Transverse colon (tissue), 4 donors: Measurements from ENCODE around the gene ANKRD53.

Experiments
- POLR2A ChIP-seq: fragments of 450-650 bp; IDR thresholded peaks from one replicate; pipeline ENCODE4 v1.6.1; 2016; ENCODE audit warnings: antibody characterized with exemption, mild to moderate bottlenecking, moderate library complexity
- POLR2AphosphoS5 ChIP-seq, 3 donors: sonication (generic); formaldehyde crosslinking; IDR thresholded peaks; one replicate each; pipeline ENCODE4 v1.6.1; 2016; ENCODE audit warnings: antibody characterized with exemption in 3 of 3
- TF ChIP-seq, protein P1 (sequence below), 5 experiments: fragments of 200-600 bp in 3 of 5; fragments of 450-650 bp in 2 of 5; sonication (generic) in 3 of 5; IDR thresholded peaks; 1 replicate in 2 of 5; 2 replicates in 3 of 5; pipeline ENCODE4 v1.5.1; 2016 to 2017; ENCODE audit warnings: antibody characterized with exemption in 5 of 5, inconsistent platforms in 3 of 5, mild to moderate bottlenecking in 2 of 5, moderate library complexity in 1 of 5

DNA sequence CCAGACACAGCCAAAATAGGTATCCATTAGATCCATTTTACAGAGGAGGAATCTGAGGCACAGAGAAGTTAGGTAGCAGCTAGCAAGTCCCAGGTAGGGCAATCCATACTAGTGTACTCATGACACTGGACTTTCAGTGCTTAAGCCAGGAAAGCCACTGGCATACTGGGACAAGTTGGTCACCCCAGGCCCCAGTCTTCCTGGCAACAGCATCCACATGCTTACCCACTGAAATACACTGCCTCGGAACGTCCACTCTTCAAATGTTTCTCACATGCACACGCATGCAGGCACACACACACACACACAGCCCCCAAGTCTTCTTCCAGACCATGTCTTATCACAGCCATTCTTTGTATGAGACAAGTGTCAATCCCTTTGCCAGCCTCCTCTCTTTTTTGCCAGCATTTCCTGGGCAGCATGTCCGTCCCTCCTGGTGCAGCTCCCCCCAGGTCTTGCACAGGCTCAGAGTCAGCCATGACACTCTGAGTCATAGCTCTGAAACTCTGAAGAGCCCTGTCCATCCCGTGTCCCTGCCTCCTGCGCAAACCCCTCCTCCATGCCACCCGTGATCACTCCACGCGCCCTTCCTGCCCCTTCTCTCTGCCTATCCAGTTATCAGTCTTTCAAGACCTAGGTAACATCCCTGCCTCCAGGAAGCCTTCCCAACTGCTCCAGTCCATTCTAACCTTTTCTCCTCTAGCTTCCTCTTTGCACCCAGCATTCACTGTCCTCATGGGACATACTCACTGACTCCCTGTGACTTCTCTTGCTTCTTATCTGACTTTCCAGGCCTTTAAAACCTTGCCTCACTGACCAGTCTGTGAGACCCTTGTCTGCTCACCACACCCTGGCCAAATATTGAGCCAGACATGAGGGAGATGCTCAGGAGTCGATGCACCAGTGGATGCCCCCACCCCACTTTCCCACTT is 27.1 kb downstream of the ANKRD53 start:
- TF ChIP-seq, protein P1, sequence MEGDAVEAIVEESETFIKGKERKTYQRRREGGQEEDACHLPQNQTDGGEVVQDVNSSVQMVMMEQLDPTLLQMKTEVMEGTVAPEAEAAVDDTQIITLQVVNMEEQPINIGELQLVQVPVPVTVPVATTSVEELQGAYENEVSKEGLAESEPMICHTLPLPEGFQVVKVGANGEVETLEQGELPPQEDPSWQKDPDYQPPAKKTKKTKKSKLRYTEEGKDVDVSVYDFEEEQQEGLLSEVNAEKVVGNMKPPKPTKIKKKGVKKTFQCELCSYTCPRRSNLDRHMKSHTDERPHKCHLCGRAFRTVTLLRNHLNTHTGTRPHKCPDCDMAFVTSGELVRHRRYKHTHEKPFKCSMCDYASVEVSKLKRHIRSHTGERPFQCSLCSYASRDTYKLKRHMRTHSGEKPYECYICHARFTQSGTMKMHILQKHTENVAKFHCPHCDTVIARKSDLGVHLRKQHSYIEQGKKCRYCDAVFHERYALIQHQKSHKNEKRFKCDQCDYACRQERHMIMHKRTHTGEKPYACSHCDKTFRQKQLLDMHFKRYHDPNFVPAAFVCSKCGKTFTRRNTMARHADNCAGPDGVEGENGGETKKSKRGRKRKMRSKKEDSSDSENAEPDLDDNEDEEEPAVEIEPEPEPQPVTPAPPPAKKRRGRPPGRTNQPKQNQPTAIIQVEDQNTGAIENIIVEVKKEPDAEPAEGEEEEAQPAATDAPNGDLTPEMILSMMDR (IDR thresholded peaks at IDR 0.05) = no peak
- TF ChIP-seq POLR2AphosphoS5 (IDR thresholded peaks at IDR 0.05) = no peak
- no peak for TF ChIP-seq POLR2A
